GM19372 (cell line): ENCODE results near the gene AP1M1.

Experiments
- ATAC-seq: cut with Tn5 transposase; IDR thresholded peaks from one replicate; pipeline ENCODE4 v1.9.1; 2021; ENCODE audit warnings: mild to moderate bottlenecking, low read depth, moderate library complexity; ENCODE audit not compliant: unreplicated experiment

Gene AP1M1

DNA sequence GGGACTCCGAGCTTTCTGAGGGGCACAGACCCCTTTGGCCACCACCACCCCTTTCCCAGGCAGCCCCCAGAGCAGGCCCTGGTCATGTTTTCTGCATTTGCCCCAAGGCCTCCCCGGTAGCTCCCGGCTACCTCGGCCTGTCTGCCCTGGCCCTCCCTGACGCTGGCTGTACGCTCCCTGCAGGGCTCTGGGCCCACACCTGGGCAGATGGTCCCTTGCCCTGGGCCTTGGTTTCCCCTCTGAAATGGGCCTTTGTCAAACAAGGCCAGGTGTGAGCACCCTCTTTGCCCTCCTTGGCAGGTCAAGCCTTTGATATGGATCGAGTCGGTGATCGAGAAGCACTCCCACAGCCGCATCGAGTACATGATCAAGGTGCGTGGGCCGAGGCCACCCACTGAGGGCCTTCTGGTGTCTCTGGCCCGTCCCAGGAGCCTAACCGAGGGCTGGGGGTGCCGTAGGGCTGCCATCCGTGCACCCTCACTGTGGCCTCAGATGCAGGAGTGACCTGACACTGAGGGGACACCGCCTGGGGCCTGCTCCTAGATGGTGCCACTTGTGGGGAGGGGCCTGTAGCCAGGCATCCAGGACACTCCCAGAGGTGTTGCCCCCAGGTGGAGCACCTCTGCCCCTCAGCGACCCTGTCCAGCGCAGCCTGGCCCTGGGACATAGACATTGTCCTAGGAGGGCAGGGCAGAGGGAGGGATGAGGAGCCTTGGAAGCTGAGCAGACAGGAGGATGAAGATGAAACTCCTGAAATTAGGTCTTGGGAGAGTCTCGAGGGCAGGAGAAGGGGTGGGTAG is 30.3 kb downstream of the AP1M1 start:
- ATAC-seq, result no peak

- no peak for ATAC-seq
Observed at GRCh38 chr19:16228637-16229321, 31.1 kb downstream of the AP1M1 start.

DNA sequence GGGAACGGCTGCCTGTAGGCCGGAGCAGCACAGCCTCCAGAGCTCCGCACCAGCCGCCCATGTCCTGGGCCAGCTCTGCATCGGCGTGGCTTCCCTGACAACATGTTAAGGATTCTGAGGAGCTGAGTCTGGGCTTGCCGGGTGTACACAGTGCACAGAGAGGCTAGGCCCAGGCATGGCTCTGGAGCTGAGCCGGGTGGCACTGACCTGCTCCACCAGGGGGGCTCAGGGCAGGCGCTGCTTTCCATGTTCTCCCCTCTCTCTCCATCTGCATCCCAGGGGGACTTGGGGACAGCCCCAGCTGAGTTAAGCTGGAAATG is 31.6 kb downstream of the AP1M1 start:
- no peak for ATAC-seq

DNA sequence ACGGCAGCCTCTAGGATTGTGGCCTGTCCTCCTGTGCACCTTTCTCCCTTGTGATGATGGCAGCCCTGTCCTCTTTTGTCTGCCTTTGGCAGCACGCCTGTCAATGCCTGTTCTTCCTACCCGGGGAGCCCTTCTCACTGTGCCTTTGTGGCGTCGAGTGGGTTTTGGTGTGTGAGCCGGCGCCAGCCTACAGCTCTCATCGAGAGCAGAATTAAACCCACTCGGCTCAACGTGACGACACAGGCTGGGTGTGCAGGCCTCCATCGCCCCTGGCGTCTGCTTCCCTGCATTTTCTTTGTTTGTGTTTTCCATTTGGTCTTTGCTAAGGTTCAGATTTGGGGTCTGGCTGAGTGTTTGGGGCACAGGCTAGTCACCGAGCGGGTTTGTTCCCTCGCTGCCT is 34.4 kb downstream of the AP1M1 start:
- ATAC-seq, result no peak

GRCh38 chr19:16232568-16232967 is 34.9 kb downstream of the AP1M1 start:
- ATAC-seq, result no peak

GRCh38 chr19:16233081-16233776 is 35.5 kb downstream of the AP1M1 start:
- no peak for ATAC-seq

DNA sequence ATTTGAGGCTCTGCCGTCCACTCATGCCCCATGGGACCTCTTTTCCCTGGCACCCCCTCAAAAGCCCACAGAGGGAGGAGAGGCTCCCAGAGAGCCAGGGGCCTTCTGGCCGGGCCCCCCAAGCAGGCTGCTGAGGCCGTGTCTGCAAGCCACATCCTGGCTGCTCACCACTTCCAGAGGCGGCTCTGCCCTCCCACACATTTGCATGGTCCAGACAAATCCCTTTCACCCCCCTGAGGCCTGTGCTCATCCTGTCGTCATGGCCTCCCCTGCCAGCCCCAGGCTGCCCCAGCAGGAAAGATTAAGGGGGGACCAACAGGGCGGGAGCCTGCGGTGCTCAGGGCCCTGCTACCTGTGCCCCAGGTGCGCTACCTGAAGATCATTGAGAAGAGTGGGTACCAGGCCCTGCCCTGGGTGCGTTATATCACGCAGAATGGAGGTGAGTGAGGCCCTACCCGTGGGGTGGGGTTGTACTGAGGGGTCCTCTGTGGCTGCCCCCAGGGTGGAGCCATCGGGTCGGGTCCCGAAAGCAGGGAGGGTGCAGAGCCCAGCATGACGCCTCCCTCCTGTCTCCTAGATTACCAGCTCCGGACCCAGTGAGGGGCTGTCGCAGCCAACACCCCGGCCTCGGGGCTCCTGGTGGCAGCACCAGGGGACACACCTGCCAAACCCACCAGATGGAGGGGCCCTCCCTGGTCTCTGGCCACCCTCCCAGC is 36.3 kb downstream of the AP1M1 start:
- no peak for ATAC-seq

- ATAC-seq, result no peak
Observed at GRCh38 chr19:16234552-16235445, 37.1 kb downstream of the AP1M1 start.

GRCh38 chr19:16235811-16236652 is 38.3 kb downstream of the AP1M1 start:
- no peak for ATAC-seq

DNA sequence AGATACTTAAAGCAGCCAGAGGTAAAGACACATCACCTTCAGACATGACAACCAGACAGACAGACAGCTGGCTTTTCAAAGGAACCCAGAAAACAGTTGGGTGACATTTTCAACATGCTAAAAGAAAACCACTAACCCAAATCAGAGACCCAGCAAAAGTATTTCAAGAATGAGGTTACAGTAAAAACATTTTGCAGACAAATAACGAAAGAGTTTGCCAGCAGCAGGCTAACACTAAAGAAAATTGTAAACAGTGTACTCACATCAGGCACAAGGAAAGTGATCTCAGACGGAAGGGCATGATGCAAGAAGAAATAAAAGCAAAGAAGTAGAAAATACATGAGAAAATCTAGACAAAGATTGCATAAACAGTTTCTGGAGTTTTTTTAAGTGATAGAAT is 46.4 kb downstream of the AP1M1 start:
- ATAC-seq, result no peak

GRCh38 chr19:16247353-16248182 is 49.9 kb downstream of the AP1M1 start:
- ATAC-seq, result no peak

- ATAC-seq, result no peak
Observed at GRCh38 chr19:16248380-16249023, 50.8 kb downstream of the AP1M1 start.

- ATAC-seq, result no peak
Observed at GRCh38 chr19:16249826-16250404, 52.2 kb downstream of the AP1M1 start.

DNA sequence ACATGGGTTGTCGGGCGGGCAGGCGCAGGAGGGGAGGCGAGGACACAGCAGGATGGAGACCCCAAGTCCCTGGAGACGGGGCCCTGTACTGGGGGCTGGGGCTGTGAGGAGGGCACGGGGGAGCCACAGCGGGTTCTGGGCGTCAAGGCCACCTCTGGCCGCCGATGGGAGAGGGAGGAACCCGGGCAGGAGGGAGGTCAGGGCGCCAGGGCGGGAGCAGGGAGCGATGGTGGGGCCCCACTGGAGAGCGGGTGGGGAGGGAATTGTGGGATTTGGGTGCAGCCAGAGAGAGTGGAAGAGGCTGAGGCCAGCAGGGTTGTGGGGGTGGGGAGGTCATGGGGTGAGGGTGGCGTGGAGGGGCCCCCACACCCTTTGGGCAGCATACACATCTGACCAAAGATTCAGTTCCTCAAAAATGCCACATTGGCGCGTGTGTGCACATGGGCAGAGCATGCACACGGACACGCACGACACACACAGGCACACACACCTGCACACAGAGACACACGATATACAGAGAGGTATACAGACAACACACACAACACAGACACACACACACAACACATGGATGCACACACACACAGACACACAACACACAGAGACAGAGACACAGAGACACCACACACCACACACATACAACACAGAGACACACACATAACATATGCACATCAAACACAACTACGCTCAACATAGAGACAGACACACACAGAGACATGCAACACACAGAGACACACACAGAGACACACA is 54.9 kb downstream of the AP1M1 start:
- ATAC-seq, result no peak

DNA sequence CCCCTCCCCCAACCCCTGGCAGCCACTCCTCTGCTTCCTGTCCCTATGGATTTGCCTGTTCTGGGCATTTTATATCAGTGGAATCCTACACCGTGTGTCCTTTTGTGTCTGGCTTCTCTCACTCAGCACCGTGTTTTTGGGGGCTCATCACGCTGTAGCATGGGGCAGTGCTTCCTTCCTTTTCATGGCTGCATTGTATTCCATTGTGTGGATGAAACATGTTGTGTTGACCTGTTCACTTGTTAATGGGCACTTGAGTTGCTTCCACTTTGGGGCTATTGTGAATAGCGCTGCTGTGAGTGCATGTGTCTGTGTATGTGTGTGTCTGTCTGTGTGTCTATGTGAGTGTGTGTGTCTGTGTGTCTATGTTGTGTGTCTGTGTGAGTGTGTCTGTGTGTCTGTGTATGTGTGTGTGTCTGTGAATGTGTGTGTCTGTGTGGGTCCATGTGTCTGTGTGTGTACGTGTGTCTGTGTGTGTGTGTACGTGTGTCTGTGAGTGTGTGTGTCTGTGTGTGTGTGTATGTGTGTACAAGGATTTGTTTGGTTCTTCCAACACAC is 57.2 kb downstream of the AP1M1 start:
- no peak for ATAC-seq

GRCh38 chr19:16257509-16258002 is 59.8 kb downstream of the AP1M1 start:
- ATAC-seq, result no peak
